GM19438 (cell line): ENCODE data around the gene OXSM.

ENCODE experiments used
- ATAC-seq: cut with Tn5 transposase; IDR thresholded peaks from one replicate; pipeline ENCODE4 v1.9.1; 2021; ENCODE audit warnings: low read depth; ENCODE audit not compliant: unreplicated experiment

OXSM gene

GRCh38 chr3:25789596-25790556, at the start of gene OXSM:
TSS of gene OXSM (plus strand) at chr3:25790090. CDS start at chr3:25791021, 931 bp downstream.
- ATAC-seq: peak; percentile 96

GRCh38 chr3:25744470-25744869, 45.4 kb upstream of the OXSM start:
- no peak for ATAC-seq

- no peak for ATAC-seq
Observed at GRCh38 chr3:25747033-25747432, 42.9 kb upstream of the OXSM start.

- ATAC-seq: no peak
Observed at GRCh38 chr3:25748189-25748588, 41.7 kb upstream of the OXSM start.

- ATAC-seq: no peak
Observed at GRCh38 chr3:25749031-25749581, 40.8 kb upstream of the OXSM start.

- ATAC-seq: no peak
Observed at GRCh38 chr3:25751048-25751447, 38.8 kb upstream of the OXSM start.

GRCh38 chr3:25751725-25752124, 38.2 kb upstream of the OXSM start:
- ATAC-seq: no peak

- ATAC-seq: peak; percentile 76
Observed at GRCh38 chr3:25768851-25769250, 21.0 kb upstream of the OXSM start.

- ATAC-seq: peak; percentile 49
Observed at GRCh38 chr3:25775936-25776335, 14.0 kb upstream of the OXSM start.

GRCh38 chr3:25780618-25781017, 9.3 kb upstream of the OXSM start:
- no peak for ATAC-seq

GRCh38 chr3:25781145-25781757, 8.6 kb upstream of the OXSM start:
- ATAC-seq: no peak

GRCh38 chr3:25781758-25782594, 7.9 kb upstream of the OXSM start:
- ATAC-seq: peak; percentile 43

GRCh38 chr3:25782636-25782937, 7.3 kb upstream of the OXSM start:
- no peak for ATAC-seq

- peak; percentile 74 for ATAC-seq
Observed at GRCh38 chr3:25782938-25783660, 6.8 kb upstream of the OXSM start, which contains the start of gene NGLY1. TSS of gene NGLY1 (minus strand) at chr3:25783443. CDS start at chr3:25783390, 53 bp downstream.

GRCh38 chr3:25783661-25784512, 6.0 kb upstream of the OXSM start:
- peak; percentile 39 for ATAC-seq

- ATAC-seq: no peak
Observed at GRCh38 chr3:25784971-25785370, 4.9 kb upstream of the OXSM start.

GRCh38 chr3:25785826-25786225, 4.1 kb upstream of the OXSM start:
- ATAC-seq: no peak

GRCh38 chr3:25787689-25788088, 2.2 kb upstream of the OXSM start:
- no peak for ATAC-seq

- ATAC-seq: no peak
Observed at GRCh38 chr3:25789209-25789595, 688 bp upstream of the OXSM start.
